ENCODE data around the gene USP10.

Gene USP10

DNA sequence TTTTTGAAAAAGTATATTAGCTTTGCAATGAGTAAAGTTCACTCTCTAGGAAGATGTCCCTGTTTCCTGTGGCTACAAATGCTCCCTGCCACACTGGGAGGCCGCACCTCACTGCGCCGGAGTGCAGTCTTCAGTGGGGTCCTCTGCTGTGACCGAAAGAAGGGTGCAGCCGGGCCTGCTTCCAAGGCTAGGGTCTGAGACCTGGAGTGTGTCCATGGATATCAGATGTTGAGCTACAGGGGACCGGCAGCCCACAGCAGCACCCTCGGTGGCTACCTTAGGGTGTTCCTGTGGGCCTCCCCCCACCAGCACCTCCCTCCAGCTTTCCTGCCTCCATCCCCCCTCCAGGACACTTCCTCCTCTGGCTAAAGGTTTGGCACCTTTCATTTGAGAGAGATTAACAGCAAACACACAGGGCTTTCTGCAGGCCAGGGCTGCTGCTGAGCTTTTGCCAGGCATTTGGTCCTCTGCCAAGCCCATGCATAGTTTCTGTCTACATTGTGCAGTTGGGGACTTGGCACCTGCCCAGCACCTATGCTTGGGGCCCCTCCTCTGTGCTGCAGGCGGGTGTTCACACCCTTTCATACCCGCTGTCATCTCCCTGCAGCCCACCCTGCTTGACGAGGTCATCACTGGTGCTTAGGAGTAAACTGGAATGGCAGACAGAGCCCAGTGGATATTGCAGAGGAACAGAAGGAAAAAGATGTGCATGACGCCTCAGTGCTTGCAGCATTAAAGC, 86.2 kb downstream of the USP10 start:
- Histone ChIP-seq H3K27ac (ENCODE audit: low read length, poor library complexity, severe bottlenecking) (peak overlapping the region; percentile 0), H3K9ac (ENCODE audit: low read length) (no peak overlapping the region), H3K18ac (ENCODE audit: low read depth in 1 of 2, low read length in 2 of 2) (peak overlapping the region in 1 of 2 experiments; percentile 54), H3K14ac (ENCODE audit: low read length in 2 of 2) (no peak overlapping the region), H2BK5ac (ENCODE audit: low read depth, low read length, poor library complexity, severe bottlenecking) (no peak overlapping the region), H3K4me2 (ENCODE audit: low read length, poor library complexity, severe bottlenecking) (no peak overlapping the region), H3K79me1 (replicated peaks; ENCODE audit: low read length, poor library complexity, severe bottlenecking) (no peaks in the 10 kb centered on the region), H4K8ac (ENCODE audit: low read length) (peak overlapping the region; percentile 53), H3K4ac (ENCODE audit: low read depth in 1 of 2, low read length in 2 of 2) (no peak overlapping the region), H3K27me3 (ENCODE audit: control insufficient read depth in 1 of 2, insufficient read depth in 1 of 2, low read length in 2 of 2) (no peaks in the 10 kb centered on the region), H3K23ac (ENCODE audit: low read length in 2 of 2) (no peak overlapping the region), H3K9me3 (ENCODE audit: control insufficient read depth, low read length) (no peaks in the 10 kb centered on the region), H3K4me1 (ENCODE audit: control insufficient read depth, insufficient read depth, low read depth, low read length) (peaks cover 12% of the 10 kb centered on the region), H4K91ac (ENCODE audit: low read length) (no peak overlapping the region), H3K36me3 (ENCODE audit: control insufficient read depth in 1 of 2, insufficient read depth in 2 of 2, low read depth in 1 of 2, low read length in 2 of 2) (peaks cover 2 to 20% of the 10 kb centered on the region in 2 experiments), H2BK15ac (ENCODE audit: low read depth, poor library complexity, severe bottlenecking) (no peak overlapping the region), H2BK12ac (ENCODE audit: low read length in 2 of 2) (no peak overlapping the region), H2AFZ (ENCODE audit: low read depth, low read length) (no peak overlapping the region), H2BK120ac (ENCODE audit: low read depth, low read length) (no peak overlapping the region), H3K4me3 (ENCODE audit: insufficient read depth in 1 of 2, low read depth in 1 of 2, low read length in 2 of 2) (no peak overlapping the region), H2AK5ac (ENCODE audit: low read length, severe bottlenecking) (no peak overlapping the region)
- WGBS: 92% methylated on average over 11 of the region's 11 CpGs
- DNase-seq: peak; percentile 31

DNA sequence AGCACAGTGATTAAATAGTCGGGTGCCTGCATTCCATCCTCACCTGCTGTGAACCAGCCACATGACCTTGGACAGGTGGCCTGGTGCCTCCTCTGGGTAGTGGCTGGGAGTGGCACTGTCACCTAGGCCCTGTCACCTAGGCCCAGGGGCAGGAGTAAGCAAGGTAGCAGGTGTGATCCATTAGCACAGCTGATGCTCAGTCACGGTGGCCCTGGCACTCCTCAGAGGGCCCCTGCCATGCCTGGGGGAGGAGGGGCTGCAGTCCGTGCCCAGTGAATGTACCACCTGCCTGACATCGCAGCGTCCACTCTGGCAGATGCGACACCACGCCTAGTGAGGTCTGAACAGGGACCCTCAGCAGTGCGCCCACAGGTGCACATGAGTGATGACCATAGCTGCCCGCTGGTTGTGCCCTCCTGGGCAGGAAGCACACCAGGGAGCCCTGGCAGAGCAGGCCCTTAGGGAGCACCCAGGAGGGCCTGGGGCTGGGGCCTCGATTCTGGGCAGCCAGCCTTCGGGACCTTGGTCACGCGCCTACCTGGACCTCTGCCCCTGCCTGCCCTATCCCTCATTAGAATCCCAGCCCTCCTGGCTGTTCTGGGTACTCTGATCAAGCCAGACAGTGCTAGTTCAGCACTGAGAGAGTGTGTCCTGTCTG, 86.9 kb downstream of the USP10 start:
- H3K4ac ChIP-seq (ENCODE audit: low read depth in 1 of 2, low read length in 2 of 2): no peak overlapping the region
- no peak overlapping the region for H3K23ac ChIP-seq (ENCODE audit: low read length in 2 of 2)
- H3K9ac ChIP-seq (ENCODE audit: low read length): no peak overlapping the region
- DNase-seq: no peak
- H2BK5ac ChIP-seq (ENCODE audit: low read depth, low read length, poor library complexity, severe bottlenecking): no peak overlapping the region
- no peak overlapping the region for H4K8ac ChIP-seq (ENCODE audit: low read length)
- no peaks in the 10 kb centered on the region for H3K79me1 ChIP-seq (replicated peaks; ENCODE audit: low read length, poor library complexity, severe bottlenecking)
- H3K4me1 ChIP-seq (ENCODE audit: control insufficient read depth, insufficient read depth, low read depth, low read length): peaks cover 12% of the 10 kb centered on the region
- no peak overlapping the region for H2BK120ac ChIP-seq (ENCODE audit: low read depth, low read length)
- no peak overlapping the region for H3K4me2 ChIP-seq (ENCODE audit: low read length, poor library complexity, severe bottlenecking)
- H3K18ac ChIP-seq (ENCODE audit: low read depth in 1 of 2, low read length in 2 of 2): no peak overlapping the region
- no peak overlapping the region for H2BK15ac ChIP-seq (ENCODE audit: low read depth, poor library complexity, severe bottlenecking)
- no peak overlapping the region for H3K4me3 ChIP-seq (ENCODE audit: insufficient read depth in 1 of 2, low read depth in 1 of 2, low read length in 2 of 2)
- H3K27ac ChIP-seq (ENCODE audit: low read length, poor library complexity, severe bottlenecking): no peak overlapping the region
- no peak overlapping the region for H2AFZ ChIP-seq (ENCODE audit: low read depth, low read length)
- H3K9me3 ChIP-seq (ENCODE audit: control insufficient read depth, low read length): no peaks in the 10 kb centered on the region
- no peak overlapping the region for H2BK12ac ChIP-seq (ENCODE audit: low read length in 2 of 2)
- H3K14ac ChIP-seq (ENCODE audit: low read length in 2 of 2): peak overlapping the region in 1 of 2 experiments; percentile 69
- no peak overlapping the region for H4K91ac ChIP-seq (ENCODE audit: low read length)
- WGBS: 98% methylated on average over 13 of the region's 13 CpGs
- no peaks in the 10 kb centered on the region for H3K27me3 ChIP-seq (ENCODE audit: control insufficient read depth in 1 of 2, insufficient read depth in 1 of 2, low read length in 2 of 2)
- H2AK5ac ChIP-seq (ENCODE audit: low read length, severe bottlenecking): no peak overlapping the region
- H3K36me3 ChIP-seq (ENCODE audit: control insufficient read depth in 1 of 2, insufficient read depth in 2 of 2, low read depth in 1 of 2, low read length in 2 of 2): peaks cover 2 to 16% of the 10 kb centered on the region in 2 experiments

DNA sequence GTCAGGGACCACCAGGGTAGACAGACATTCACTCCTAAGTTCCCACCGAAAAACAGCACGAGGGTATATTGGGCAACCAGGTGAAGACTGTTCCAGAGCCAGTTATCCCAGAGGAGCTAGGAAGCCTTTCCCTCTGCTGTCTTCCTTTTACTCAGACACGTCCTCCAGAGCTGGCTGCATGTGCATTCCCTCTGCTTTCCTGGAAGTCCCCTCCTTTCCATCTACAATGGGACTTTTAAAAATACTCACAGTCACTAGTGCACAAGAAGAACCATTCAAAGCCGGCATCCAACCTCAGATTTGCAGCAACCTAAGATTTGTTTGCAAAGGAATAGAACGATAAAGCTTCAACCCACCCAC, 87.4 kb downstream of the USP10 start:
- Histone ChIP-seq H2AK5ac (ENCODE audit: low read length, severe bottlenecking) (no peak overlapping the region), H3K27me3 (ENCODE audit: control insufficient read depth in 1 of 2, insufficient read depth in 1 of 2, low read length in 2 of 2) (no peaks in the 10 kb centered on the region), H2BK5ac (ENCODE audit: low read depth, low read length, poor library complexity, severe bottlenecking) (no peak overlapping the region), H2BK12ac (ENCODE audit: low read length in 2 of 2) (no peak overlapping the region), H2BK15ac (ENCODE audit: low read depth, poor library complexity, severe bottlenecking) (no peak overlapping the region), H3K14ac (ENCODE audit: low read length in 2 of 2) (no peak overlapping the region), H4K8ac (ENCODE audit: low read length) (no peak overlapping the region), H3K36me3 (ENCODE audit: control insufficient read depth in 1 of 2, insufficient read depth in 2 of 2, low read depth in 1 of 2, low read length in 2 of 2) (peaks cover 2 to 16% of the 10 kb centered on the region in 2 experiments), H3K4ac (ENCODE audit: low read depth in 1 of 2, low read length in 2 of 2) (no peak overlapping the region), H3K23ac (ENCODE audit: low read length in 2 of 2) (no peak overlapping the region), H2AFZ (ENCODE audit: low read depth, low read length) (no peak overlapping the region), H3K4me1 (ENCODE audit: control insufficient read depth, insufficient read depth, low read depth, low read length) (peaks cover 12% of the 10 kb centered on the region), H2BK120ac (ENCODE audit: low read depth, low read length) (no peak overlapping the region), H3K9me3 (ENCODE audit: control insufficient read depth, low read length) (no peaks in the 10 kb centered on the region), H3K79me1 (replicated peaks; ENCODE audit: low read length, poor library complexity, severe bottlenecking) (no peaks in the 10 kb centered on the region), H3K27ac (ENCODE audit: low read length, poor library complexity, severe bottlenecking) (no peak overlapping the region), H3K9ac (ENCODE audit: low read length) (no peak overlapping the region), H3K4me2 (ENCODE audit: low read length, poor library complexity, severe bottlenecking) (no peak overlapping the region), H4K91ac (ENCODE audit: low read length) (no peak overlapping the region), H3K4me3 (ENCODE audit: insufficient read depth in 1 of 2, low read depth in 1 of 2, low read length in 2 of 2) (no peak overlapping the region), H3K18ac (ENCODE audit: low read depth in 1 of 2, low read length in 2 of 2) (no peak overlapping the region)
- 91% methylated on average over 4 of the region's 5 CpGs for WGBS
- DNase-seq: no peak

DNA sequence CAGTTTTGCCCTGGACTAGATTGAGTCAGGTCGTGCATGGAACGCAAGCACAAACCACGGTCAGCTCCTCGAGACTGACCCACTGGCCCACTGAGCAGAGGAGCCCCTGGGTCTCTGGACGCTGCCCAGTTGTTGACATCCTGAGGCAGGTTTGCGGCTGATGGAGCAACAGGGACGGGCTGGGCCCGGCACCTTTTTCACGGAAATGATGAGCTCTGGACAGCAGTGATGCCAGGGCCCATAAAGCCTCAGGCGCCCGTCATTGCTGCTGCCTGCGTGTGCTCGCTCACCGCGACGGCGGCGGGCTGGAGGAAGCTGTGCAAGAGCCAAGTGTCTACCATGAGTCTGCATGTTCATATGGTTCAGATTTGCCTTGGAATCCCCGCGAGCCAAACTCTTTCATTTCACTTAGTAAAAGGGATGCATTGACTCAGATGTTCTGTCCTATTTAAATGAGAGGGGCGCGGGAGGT, 89.2 kb downstream of the USP10 start:
- no peaks in the 10 kb centered on the region for H3K27me3 ChIP-seq (ENCODE audit: control insufficient read depth in 1 of 2, insufficient read depth in 1 of 2, low read length in 2 of 2)
- H2AFZ ChIP-seq (ENCODE audit: low read depth, low read length): no peak overlapping the region
- H4K8ac ChIP-seq (ENCODE audit: low read length): no peak overlapping the region
- no peak overlapping the region for H3K4ac ChIP-seq (ENCODE audit: low read depth in 1 of 2, low read length in 2 of 2)
- H2BK15ac ChIP-seq (ENCODE audit: low read depth, poor library complexity, severe bottlenecking): no peak overlapping the region
- no peak overlapping the region for H3K23ac ChIP-seq (ENCODE audit: low read length in 2 of 2)
- H3K79me1 ChIP-seq (replicated peaks; ENCODE audit: low read length, poor library complexity, severe bottlenecking): no peaks in the 10 kb centered on the region
- no peak overlapping the region for H2BK5ac ChIP-seq (ENCODE audit: low read depth, low read length, poor library complexity, severe bottlenecking)
- H3K18ac ChIP-seq (ENCODE audit: low read depth in 1 of 2, low read length in 2 of 2): no peak overlapping the region
- no peak for DNase-seq
- WGBS: 97% methylated on average over 22 of the region's 22 CpGs
- H3K36me3 ChIP-seq (ENCODE audit: control insufficient read depth in 1 of 2, insufficient read depth in 2 of 2, low read depth in 1 of 2, low read length in 2 of 2): peaks cover 2 to 16% of the 10 kb centered on the region in 2 experiments
- peak overlapping the region; percentile 50 for H3K9ac ChIP-seq (ENCODE audit: low read length)
- H2BK12ac ChIP-seq (ENCODE audit: low read length in 2 of 2): no peak overlapping the region
- H3K14ac ChIP-seq (ENCODE audit: low read length in 2 of 2): no peak overlapping the region
- H3K27ac ChIP-seq (ENCODE audit: low read length, poor library complexity, severe bottlenecking): no peak overlapping the region
- H4K91ac ChIP-seq (ENCODE audit: low read length): no peak overlapping the region
- no peak overlapping the region for H3K4me2 ChIP-seq (ENCODE audit: low read length, poor library complexity, severe bottlenecking)
- no peak overlapping the region for H2AK5ac ChIP-seq (ENCODE audit: low read length, severe bottlenecking)
- H2BK120ac ChIP-seq (ENCODE audit: low read depth, low read length): no peak overlapping the region
- H3K4me3 ChIP-seq (ENCODE audit: insufficient read depth in 1 of 2, low read depth in 1 of 2, low read length in 2 of 2): peak overlapping the region in 1 of 2 experiments; percentile 61
- H3K9me3 ChIP-seq (ENCODE audit: control insufficient read depth, low read length): no peaks in the 10 kb centered on the region
- peaks cover 12% of the 10 kb centered on the region for H3K4me1 ChIP-seq (ENCODE audit: control insufficient read depth, insufficient read depth, low read depth, low read length)

Measured in mesenchymal stem cell (in vitro differentiated cells and primary cell).